CD4-positive, alpha-beta T cell treated with Interleukin-6 at 100 ng/mL for 8 hours (primary cell): Measurements from ENCODE around the gene ELK4.
A peak's percentile ranks its signal among the peaks of the same experiment; 100 is the strongest.
"Not testable (repeated sequence)": the region's sequence is repeated elsewhere in the genome, so short reads cannot be mapped to it uniquely, and the experiment has no call there.

Experiments
- DNase-seq: peaks from one replicate; pipeline ENCODE4 v3.0.0-alpha.2; 2020; ENCODE audit warnings: mixed read lengths, low spot score

Gene ELK4

GRCh38 chr1:205664399-205665017 is 32.7 kb upstream of the ELK4 start:
- DNase-seq = no peak

GRCh38 chr1:205663286-205663936 is 31.6 kb upstream of the ELK4 start:
- no peak for DNase-seq

GRCh38 chr1:205662791-205663190 is 31.0 kb upstream of the ELK4 start:
- DNase-seq = no peak

- no peak for DNase-seq
Observed at GRCh38 chr1:205662135-205662738, 30.4 kb upstream of the ELK4 start.

- no peak for DNase-seq
Observed at GRCh38 chr1:205661429-205662134, 29.8 kb upstream of the ELK4 start.

GRCh38 chr1:205660361-205660760 is 28.6 kb upstream of the ELK4 start:
- DNase-seq = no peak

GRCh38 chr1:205658943-205659581 is 27.3 kb upstream of the ELK4 start:
- peak; percentile 64 for DNase-seq

- no peak for DNase-seq
Observed at GRCh38 chr1:205656236-205656635, 24.4 kb upstream of the ELK4 start.

- no peak for DNase-seq
Observed at GRCh38 chr1:205652984-205653383, 21.2 kb upstream of the ELK4 start.

- DNase-seq = no peak
Observed at GRCh38 chr1:205650241-205650640, 18.4 kb upstream of the ELK4 start.

GRCh38 chr1:205645519-205645918 is 13.7 kb upstream of the ELK4 start:
- DNase-seq = no peak

GRCh38 chr1:205642679-205643307 is 11.0 kb upstream of the ELK4 start:
- DNase-seq = no peak

GRCh38 chr1:205639567-205639966 is 7.8 kb upstream of the ELK4 start:
- no peak for DNase-seq

GRCh38 chr1:205637854-205638468 is 6.2 kb upstream of the ELK4 start:
- no peak for DNase-seq

- DNase-seq = no peak
Observed at GRCh38 chr1:205636732-205637131, 4.9 kb upstream of the ELK4 start.

GRCh38 chr1:205636138-205636530 is 4.3 kb upstream of the ELK4 start:
- not testable (repeated sequence) for DNase-seq

- DNase-seq = no peak
Observed at GRCh38 chr1:205633421-205633976, 1.7 kb upstream of the ELK4 start.

GRCh38 chr1:205632669-205633169 is 908 bp upstream of the ELK4 start:
- DNase-seq = no peak

- DNase-seq = peak; percentile 86
Observed at GRCh38 chr1:205631010-205631767, 622 bp downstream of the ELK4 start.

GRCh38 chr1:205630651-205631009 is 1.2 kb downstream of the ELK4 start:
- DNase-seq = no peak
